Neural progenitor cell (in vitro differentiated cells): ENCODE measurements around the gene RPE. TPM values are rescaled to one million over a fixed set of nuclear protein-coding genes. Genes with fewer than 3 reads are reported as not detected.

ENCODE experiments used
- DNase-seq: peaks from one replicate; pipeline ENCODE4 v3.0.0-alpha.2; 2016; ENCODE audit warnings: low spot score
- H2AFZ ChIP-seq: fragments of 200-600 bp; sonication (generic); replicated peaks from 2 replicates; pipeline ENCODE4 v1.6.1; 2016; ENCODE audit warnings: antibody characterized with exemption
- H3F3A ChIP-seq: fragments of 200-600 bp; sonication (generic); 2 replicates; pipeline ENCODE4 v1.6.1; 2016; ENCODE audit warnings: antibody characterized with exemption, low read depth
- H3K27ac ChIP-seq: fragments of 200-600 bp; sonication (generic); 2 replicates; pipeline ENCODE4 v1.5.1; 2016; ENCODE audit warnings: mild to moderate bottlenecking
- H3K27me3 ChIP-seq: fragments of 200-600 bp; sonication (generic); 2 replicates; pipeline ENCODE4 v1.6.1; 2016; ENCODE audit warnings: mild to moderate bottlenecking, moderate library complexity
- H3K36me3 ChIP-seq: fragments of 200-600 bp; sonication (generic); 2 replicates; pipeline ENCODE4 v1.5.1; 2016
- H3K4me1 ChIP-seq: fragments of 200-600 bp; sonication (generic); 2 replicates; pipeline ENCODE4 v1.6.1; 2016; ENCODE audit warnings: mixed run types
- H3K4me2 ChIP-seq: fragments of 200-600 bp; sonication (generic); 2 replicates; pipeline ENCODE4 v1.6.1; 2016
- H3K4me3 ChIP-seq: fragments of 200-600 bp; sonication (generic); 2 replicates; pipeline ENCODE4 v1.5.1; 2016
- H3K79me2 ChIP-seq: fragments of 200-600 bp; sonication (generic); 2 replicates; pipeline ENCODE4 v1.6.1; 2016; ENCODE audit warnings: low read depth
- H3K9ac ChIP-seq: fragments of 200-600 bp; sonication (generic); 2 replicates; pipeline ENCODE4 v1.6.1; 2016
- H3K9me3 ChIP-seq: fragments of 200-600 bp; sonication (generic); 2 replicates; pipeline ENCODE4 v1.5.1; 2016; ENCODE audit warnings: low read depth
- H4K20me1 ChIP-seq: fragments of 200-600 bp; sonication (generic); 2 replicates; pipeline ENCODE4 v1.6.1; 2016; ENCODE audit warnings: low read depth
- H3K27ac Mint-ChIP-seq: 3 replicates; pipeline ENCODE4 v1.8.0; 2021; ENCODE audit warnings: mixed read lengths
- H3K27me3 Mint-ChIP-seq: 2 replicates; pipeline ENCODE4 v1.8.0; 2022; ENCODE audit warnings: low read depth, mild to moderate bottlenecking, inconsistent platforms, moderate library complexity, mixed read lengths; ENCODE audit not compliant: insufficient read depth
- H3K36me3 Mint-ChIP-seq: 3 replicates; pipeline ENCODE4 v1.8.0; 2021; ENCODE audit warnings: mixed read lengths
- H3K4me1 Mint-ChIP-seq: 3 replicates; pipeline ENCODE4 v1.8.0; 2021; ENCODE audit warnings: mixed read lengths
- H3K4me3 Mint-ChIP-seq: 3 replicates; pipeline ENCODE4 v1.8.0; 2021; ENCODE audit warnings: mild to moderate bottlenecking, moderate library complexity, mixed read lengths
- H3K9me3 Mint-ChIP-seq: 3 replicates; pipeline ENCODE4 v1.8.0; 2020; ENCODE audit warnings: mixed read lengths
- EZH2 ChIP-seq: fragments of 200-600 bp; sonication (generic); IDR thresholded peaks from 2 replicates; pipeline ENCODE4 v1.6.1; 2017; ENCODE audit warnings: antibody characterized with exemption, mild to moderate bottlenecking, moderate library complexity
- EZH2phosphoT487 ChIP-seq: fragments of 200-600 bp; sonication (generic); IDR thresholded peaks from 2 replicates; pipeline ENCODE4 v1.6.1; 2017; ENCODE audit warnings: antibody characterized with exemption
- total RNA-seq: library from RNA; depleted of rRNA; stranded (reverse); fragments of >200 nt; gene quantifications from 2 replicates; pipeline ENCODE4 v1.2.3, GENCODE V29; 2015; ENCODE audit warnings: low replicate concordance
- TF ChIP-seq, protein P1 (sequence below): fragments of 200-600 bp; sonication (generic); IDR thresholded peaks from 2 replicates; pipeline ENCODE4 v1.5.1; 2017; ENCODE audit warnings: antibody characterized with exemption, mild to moderate bottlenecking

The RPE gene
- total RNA-seq, 1 donor from 2014 or later, result 92.3 TPM

DNA sequence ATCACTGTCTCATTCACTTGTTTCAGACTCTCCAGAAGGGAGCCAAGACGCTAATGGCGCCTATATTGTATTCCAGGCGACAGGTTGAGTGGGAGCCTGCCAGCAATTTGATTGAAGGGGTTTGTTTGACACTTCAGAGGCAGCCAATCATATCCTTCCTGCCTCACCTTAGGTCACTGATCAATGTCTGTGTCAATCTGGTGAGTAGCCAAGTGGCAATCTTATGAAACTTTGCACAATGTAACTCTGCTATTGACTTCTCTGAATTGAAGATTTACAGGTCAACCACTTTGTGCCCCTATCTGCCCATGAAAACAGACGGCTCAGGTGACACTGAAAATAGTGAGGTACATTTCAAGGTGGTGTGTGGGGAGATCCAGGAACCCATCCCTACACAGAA lies 32.7 kb upstream of the RPE start:
- H3K4me1 ChIP-seq, result no peaks in the 10 kb centered on the region
- no peaks in the 10 kb centered on the region for H3K36me3 Mint-ChIP-seq
- H3K79me2 ChIP-seq, result no peaks in the 10 kb centered on the region
- no peak overlapping the region for H3K27ac Mint-ChIP-seq
- H3K36me3 ChIP-seq, result no peaks in the 10 kb centered on the region
- no peaks in the 10 kb centered on the region for H4K20me1 ChIP-seq
- H3K27me3 ChIP-seq, result no peaks in the 10 kb centered on the region
- H3K4me2 ChIP-seq, result no peak overlapping the region
- H3K4me3 Mint-ChIP-seq, result no peak overlapping the region
- H3K4me3 ChIP-seq, result no peak overlapping the region
- no peak overlapping the region for H3K27ac ChIP-seq
- TF ChIP-seq EZH2phosphoT487 (no peak), EZH2 (no peak)
- TF ChIP-seq, protein P1, sequence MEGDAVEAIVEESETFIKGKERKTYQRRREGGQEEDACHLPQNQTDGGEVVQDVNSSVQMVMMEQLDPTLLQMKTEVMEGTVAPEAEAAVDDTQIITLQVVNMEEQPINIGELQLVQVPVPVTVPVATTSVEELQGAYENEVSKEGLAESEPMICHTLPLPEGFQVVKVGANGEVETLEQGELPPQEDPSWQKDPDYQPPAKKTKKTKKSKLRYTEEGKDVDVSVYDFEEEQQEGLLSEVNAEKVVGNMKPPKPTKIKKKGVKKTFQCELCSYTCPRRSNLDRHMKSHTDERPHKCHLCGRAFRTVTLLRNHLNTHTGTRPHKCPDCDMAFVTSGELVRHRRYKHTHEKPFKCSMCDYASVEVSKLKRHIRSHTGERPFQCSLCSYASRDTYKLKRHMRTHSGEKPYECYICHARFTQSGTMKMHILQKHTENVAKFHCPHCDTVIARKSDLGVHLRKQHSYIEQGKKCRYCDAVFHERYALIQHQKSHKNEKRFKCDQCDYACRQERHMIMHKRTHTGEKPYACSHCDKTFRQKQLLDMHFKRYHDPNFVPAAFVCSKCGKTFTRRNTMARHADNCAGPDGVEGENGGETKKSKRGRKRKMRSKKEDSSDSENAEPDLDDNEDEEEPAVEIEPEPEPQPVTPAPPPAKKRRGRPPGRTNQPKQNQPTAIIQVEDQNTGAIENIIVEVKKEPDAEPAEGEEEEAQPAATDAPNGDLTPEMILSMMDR, result no peak
- H3K4me1 Mint-ChIP-seq, result no peaks in the 10 kb centered on the region
- no peaks in the 10 kb centered on the region for H3F3A ChIP-seq
- H2AFZ ChIP-seq, result no peak overlapping the region
- no peaks in the 10 kb centered on the region for H3K9me3 ChIP-seq
- H3K9me3 Mint-ChIP-seq, result no peaks in the 10 kb centered on the region
- no peak for DNase-seq
- no peaks in the 10 kb centered on the region for H3K27me3 Mint-ChIP-seq
- no peak overlapping the region for H3K9ac ChIP-seq

DNA sequence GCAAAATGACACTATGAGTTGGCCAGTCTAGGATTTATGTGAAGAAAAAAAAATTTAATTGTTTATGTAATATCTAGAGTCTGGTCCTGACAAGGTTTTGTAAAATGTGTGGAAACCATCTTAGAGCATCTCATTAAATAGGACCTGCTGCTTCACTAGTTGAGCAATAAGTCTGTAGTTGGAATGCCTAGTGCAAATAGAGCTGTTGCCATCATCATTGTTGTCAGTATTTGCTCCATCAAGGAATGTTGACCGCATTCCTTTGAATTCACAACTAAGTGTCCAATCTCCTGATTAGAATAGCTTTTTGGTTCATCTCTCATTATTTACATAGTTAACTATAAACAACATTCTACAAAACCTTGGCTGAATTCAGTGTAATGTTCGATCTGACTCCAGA lies 32.2 kb upstream of the RPE start:
- Histone ChIP-seq H2AFZ (no peak overlapping the region), H3K9me3 (no peaks in the 10 kb centered on the region), H4K20me1 (no peaks in the 10 kb centered on the region), H3K27me3 (no peaks in the 10 kb centered on the region), H3K9ac (no peak overlapping the region), H3K4me3 (no peak overlapping the region), H3K27ac (no peak overlapping the region), H3F3A (no peaks in the 10 kb centered on the region), H3K4me1 (no peaks in the 10 kb centered on the region), H3K4me2 (no peak overlapping the region), H3K79me2 (no peaks in the 10 kb centered on the region), H3K36me3 (no peaks in the 10 kb centered on the region)
- H3K36me3 Mint-ChIP-seq, result no peaks in the 10 kb centered on the region
- no peaks in the 10 kb centered on the region for H3K4me1 Mint-ChIP-seq
- TF ChIP-seq EZH2 (no peak), EZH2phosphoT487 (no peak)
- TF ChIP-seq, protein P1, result no peak
- no peak overlapping the region for H3K27ac Mint-ChIP-seq
- H3K4me3 Mint-ChIP-seq, result no peak overlapping the region
- H3K9me3 Mint-ChIP-seq, result no peaks in the 10 kb centered on the region
- no peak for DNase-seq
- H3K27me3 Mint-ChIP-seq, result no peaks in the 10 kb centered on the region

- H3K27ac ChIP-seq, result no peak overlapping the region
- no peaks in the 10 kb centered on the region for H3K9me3 Mint-ChIP-seq
- no peaks in the 10 kb centered on the region for H4K20me1 ChIP-seq
- no peak overlapping the region for H2AFZ ChIP-seq
- no peak overlapping the region for H3K9ac ChIP-seq
- no peak overlapping the region for H3K4me3 ChIP-seq
- H3K9me3 ChIP-seq, result no peaks in the 10 kb centered on the region
- H3K4me1 ChIP-seq, result no peaks in the 10 kb centered on the region
- no peaks in the 10 kb centered on the region for H3F3A ChIP-seq
- no peak overlapping the region for H3K4me2 ChIP-seq
- TF ChIP-seq EZH2phosphoT487 (no peak), EZH2 (no peak)
- TF ChIP-seq, protein P1, result no peak
- DNase-seq, result no peak
- H3K4me1 Mint-ChIP-seq, result no peaks in the 10 kb centered on the region
- H3K27ac Mint-ChIP-seq, result no peak overlapping the region
- H3K36me3 Mint-ChIP-seq, result no peaks in the 10 kb centered on the region
- H3K4me3 Mint-ChIP-seq, result no peak overlapping the region
- no peaks in the 10 kb centered on the region for H3K27me3 Mint-ChIP-seq
- H3K27me3 ChIP-seq, result no peaks in the 10 kb centered on the region
- no peaks in the 10 kb centered on the region for H3K79me2 ChIP-seq
- H3K36me3 ChIP-seq, result no peaks in the 10 kb centered on the region
Measured at GRCh38 chr2:209970711-209971110, 31.7 kb upstream of the RPE start.
